GM21390 (cell line): Measurements from ENCODE around the gene CHST13.

Experiments
- ATAC-seq: cut with Tn5 transposase; IDR thresholded peaks from one replicate; pipeline ENCODE4 v1.9.1; 2021; ENCODE audit not compliant: unreplicated experiment

CHST13 gene

GRCh38 chr3:126540342-126540849 lies 16.4 kb downstream of the CHST13 start:
- ATAC-seq: no peak

GRCh38 chr3:126540951-126541627 lies 17.1 kb downstream of the CHST13 start:
- no peak for ATAC-seq

GRCh38 chr3:126541628-126542339 lies 17.8 kb downstream of the CHST13 start:
- no peak for ATAC-seq

GRCh38 chr3:126542340-126543241 lies 18.6 kb downstream of the CHST13 start:
- ATAC-seq: no peak

- ATAC-seq: no peak
Measured at GRCh38 chr3:126543457-126544061, 19.6 kb downstream of the CHST13 start.

- ATAC-seq: no peak
Measured at GRCh38 chr3:126544596-126545281, 20.8 kb downstream of the CHST13 start.

- no peak for ATAC-seq
Measured at GRCh38 chr3:126545544-126545943, 21.6 kb downstream of the CHST13 start.

GRCh38 chr3:126546013-126546412 lies 22.1 kb downstream of the CHST13 start:
- ATAC-seq: no peak

- no peak for ATAC-seq
Measured at GRCh38 chr3:126546549-126547239, 22.7 kb downstream of the CHST13 start.

- ATAC-seq: no peak
Measured at GRCh38 chr3:126547721-126548120, 23.8 kb downstream of the CHST13 start.

- ATAC-seq: no peak
Measured at GRCh38 chr3:126548556-126549466, 24.9 kb downstream of the CHST13 start.

GRCh38 chr3:126549861-126550487 lies 26.0 kb downstream of the CHST13 start:
- no peak for ATAC-seq

GRCh38 chr3:126550488-126551051 lies 26.6 kb downstream of the CHST13 start:
- no peak for ATAC-seq

- no peak for ATAC-seq
Measured at GRCh38 chr3:126551121-126551838, 27.3 kb downstream of the CHST13 start.

- ATAC-seq: no peak
Measured at GRCh38 chr3:126551839-126552687, 28.1 kb downstream of the CHST13 start.

GRCh38 chr3:126552688-126553283 lies 28.8 kb downstream of the CHST13 start:
- ATAC-seq: no peak
